H1 (cell line): ENCODE data around the gene MRPS31.

Experiments
- POLR2A ChIP-seq, 2 experiments: IDR thresholded peaks; 1 replicate in 1 of 2; 2 replicates in 1 of 2; pipeline ENCODE4 v1.6.1; 2011; ENCODE audit warnings: low read depth in 2 of 2, low read length in 2 of 2, mild to moderate bottlenecking in 2 of 2; ENCODE audit errors: control extremely low read depth in 1 of 2
- RAD21 ChIP-seq, 2 experiments: IDR thresholded peaks in 1 of 2; conservative IDR thresholded peaks in 1 of 2; 2 replicates each; pipeline ENCODE4 v1.6.1; 2011; ENCODE audit warnings: low read depth in 2 of 2, low read length in 2 of 2, improper control_type of control experiment in 1 of 2, inconsistent platforms in 1 of 2, mild to moderate bottlenecking in 1 of 2, moderate library complexity in 1 of 2
- RFX5 ChIP-seq: IDR thresholded peaks from 2 replicates; pipeline ENCODE4 v1.6.1; 2011; ENCODE audit warnings: low read depth, low read length, improper control_type of control experiment, borderline replicate concordance
- SUZ12 ChIP-seq: fragments of 200-600 bp; sonication (generic); IDR thresholded peaks from 2 replicates; pipeline ENCODE4 v1.6.1; 2012; ENCODE audit warnings: mild to moderate bottlenecking, inconsistent platforms, low read length, moderate library complexity, mixed read lengths
- TF ChIP-seq, protein P1 (sequence below), 3 experiments: IDR thresholded peaks; 1 replicate in 2 of 3; 2 replicates in 1 of 3; pipeline versions ENCODE4 v1.5.1 to v1.6.1; 2011; ENCODE audit warnings: low read length in 3 of 3, mild to moderate bottlenecking in 3 of 3, inconsistent platforms in 2 of 3, low read depth in 1 of 3, moderate library complexity in 1 of 3; ENCODE audit not compliant: insufficient read depth in 1 of 3; ENCODE audit errors: control extremely low read depth in 1 of 3

DNA sequence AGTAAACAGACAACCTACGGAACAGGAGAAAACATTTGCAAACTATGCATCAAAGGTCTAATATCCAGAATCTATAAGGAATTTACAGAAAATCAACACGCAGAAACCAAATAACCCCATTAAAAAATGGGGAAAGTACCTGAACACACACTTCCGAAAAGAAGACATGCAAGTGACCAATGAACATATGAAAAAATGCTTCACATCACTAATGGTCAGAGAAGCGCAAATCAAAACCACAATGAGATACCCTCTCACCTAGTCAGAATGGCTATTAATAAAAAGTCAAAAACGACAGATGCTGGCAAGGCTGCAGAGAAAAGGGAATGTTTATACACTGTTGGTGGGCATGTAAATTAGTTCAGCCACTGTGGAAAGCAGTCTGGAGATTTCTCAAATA lies 47.9 kb upstream of the MRPS31 start:
- TF ChIP-seq RFX5: no peak
- no peak for TF ChIP-seq SUZ12
- TF ChIP-seq POLR2A (IDR thresholded peaks at IDR 0.05; ENCODE audit: control extremely low read depth in 1 of 2, low read depth in 2 of 2, low read length in 2 of 2): no peak
- TF ChIP-seq, protein P1, sequence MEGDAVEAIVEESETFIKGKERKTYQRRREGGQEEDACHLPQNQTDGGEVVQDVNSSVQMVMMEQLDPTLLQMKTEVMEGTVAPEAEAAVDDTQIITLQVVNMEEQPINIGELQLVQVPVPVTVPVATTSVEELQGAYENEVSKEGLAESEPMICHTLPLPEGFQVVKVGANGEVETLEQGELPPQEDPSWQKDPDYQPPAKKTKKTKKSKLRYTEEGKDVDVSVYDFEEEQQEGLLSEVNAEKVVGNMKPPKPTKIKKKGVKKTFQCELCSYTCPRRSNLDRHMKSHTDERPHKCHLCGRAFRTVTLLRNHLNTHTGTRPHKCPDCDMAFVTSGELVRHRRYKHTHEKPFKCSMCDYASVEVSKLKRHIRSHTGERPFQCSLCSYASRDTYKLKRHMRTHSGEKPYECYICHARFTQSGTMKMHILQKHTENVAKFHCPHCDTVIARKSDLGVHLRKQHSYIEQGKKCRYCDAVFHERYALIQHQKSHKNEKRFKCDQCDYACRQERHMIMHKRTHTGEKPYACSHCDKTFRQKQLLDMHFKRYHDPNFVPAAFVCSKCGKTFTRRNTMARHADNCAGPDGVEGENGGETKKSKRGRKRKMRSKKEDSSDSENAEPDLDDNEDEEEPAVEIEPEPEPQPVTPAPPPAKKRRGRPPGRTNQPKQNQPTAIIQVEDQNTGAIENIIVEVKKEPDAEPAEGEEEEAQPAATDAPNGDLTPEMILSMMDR (IDR thresholded peaks at IDR 0.05; ENCODE audit: control extremely low read depth in 1 of 3, insufficient read depth in 1 of 3, low read depth in 1 of 3, low read length in 3 of 3): no peak
- TF ChIP-seq RAD21 (IDR thresholded peaks at IDR 0.05 in 1 of 2, conservative IDR thresholded peaks at IDR 0.05 in 1 of 2; ENCODE audit: low read depth in 2 of 2, low read length in 2 of 2): no peak
